Activated CD4-positive, alpha-beta T cell treated with anti-CD3 and anti-CD28 coated beads, Interleukin-2, amount 10 ng/mL, durations not matched to agents 7 days and 5 days (primary cell): Measurements from ENCODE around the gene ADAM15. TPM values are rescaled to one million over a fixed set of nuclear protein-coding genes. Genes with fewer than 3 reads are reported as not detected.

Experiments
- CTCF ChIA-PET: fragments of 350-600 bp; sonication (Branson Sonifier 250); formaldehyde crosslinking; loops from one replicate; lab custom pipeline; 2021; ENCODE audit warnings: antibody characterized with exemption; lab: Charles Lee
- POLR2A ChIA-PET: fragments of 350-600 bp; sonication (Branson Sonifier 250); formaldehyde crosslinking; loops from one replicate; lab custom pipeline; 2021; ENCODE audit warnings: antibody characterized with exemption; lab: Charles Lee
- DNase-seq: peaks from one replicate; pipeline ENCODE4 v3.0.0-alpha.2; 2020
- H3K27ac Mint-ChIP-seq: one replicate; pipeline ENCODE4 v1.8.0; 2021; ENCODE audit warnings: mild to moderate bottlenecking, moderate library complexity, mixed read lengths
- H3K27me3 Mint-ChIP-seq: one replicate; pipeline ENCODE4 v1.8.0; 2021; ENCODE audit warnings: mixed read lengths
- H3K36me3 Mint-ChIP-seq: one replicate; pipeline ENCODE4 v1.8.0; 2021; ENCODE audit warnings: low read depth, mixed read lengths
- H3K4me1 Mint-ChIP-seq: one replicate; pipeline ENCODE4 v1.8.0; 2021; ENCODE audit warnings: mixed read lengths
- H3K4me3 Mint-ChIP-seq: one replicate; pipeline ENCODE4 v1.8.0; 2021; ENCODE audit warnings: mild to moderate bottlenecking, moderate library complexity, mixed read lengths
- H3K9me3 Mint-ChIP-seq: one replicate; pipeline ENCODE4 v1.8.0; 2021; ENCODE audit warnings: mixed read lengths
- total RNA-seq, 2 experiments: library from RNA; stranded (reverse); gene quantifications; one replicate each; pipeline ENCODE4 v1.2.3, GENCODE V29; 2021

ADAM15 gene
- total RNA-seq, 2 experiments from 2014 or later, result 40.2 to 45.0 TPM

DNA sequence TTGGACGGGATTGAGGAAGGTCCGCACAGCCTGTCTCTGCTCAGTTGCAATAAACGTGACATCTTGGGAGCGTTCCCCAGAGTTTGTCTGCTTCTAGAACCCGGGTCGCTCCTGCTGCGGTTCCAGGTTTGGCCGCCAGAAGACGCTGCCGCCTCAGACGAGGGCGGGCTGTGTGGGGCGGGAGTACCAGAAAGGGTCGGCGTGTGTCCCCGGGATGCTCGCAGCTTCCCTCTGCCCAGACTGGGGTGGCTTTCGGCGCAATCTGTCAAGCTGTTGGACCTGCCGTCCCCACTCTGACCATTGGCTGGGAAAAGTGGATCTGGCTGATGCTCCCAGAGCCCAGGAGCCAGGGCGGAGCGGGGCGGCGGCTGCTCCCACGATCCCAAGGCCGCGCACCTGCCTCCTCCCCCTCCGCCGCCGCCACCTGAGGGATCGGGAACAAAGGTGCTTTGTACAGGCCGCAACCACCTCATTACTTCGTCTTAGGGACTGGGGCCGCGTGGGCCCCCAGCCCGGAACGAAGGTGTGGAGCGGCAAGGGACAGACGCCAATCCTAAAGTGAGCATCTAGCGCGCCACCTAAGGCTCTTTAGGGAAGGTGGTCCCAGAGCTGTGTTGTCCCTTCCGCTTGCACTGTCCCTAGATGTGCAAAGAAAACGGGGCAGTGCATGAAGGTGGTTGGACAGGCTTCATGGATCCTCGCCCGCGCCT, 11.7 kb downstream of the ADAM15 start:
- Mint-ChIP-seq H3K27ac (no peak overlapping the region), H3K4me3 (peak overlapping the region; percentile 91), H3K27me3 (no peaks in the 10 kb centered on the region), H3K36me3 (peaks cover 5% of the 10 kb centered on the region), H3K4me1 (peaks cover 36% of the 10 kb centered on the region), H3K9me3 (no peaks in the 10 kb centered on the region)
- CTCF ChIA-PET, result interaction anchor here (0.6 to 5.1 kb wide), 8 partner anchors 11 to 793 kb away, joined by 3 to 48 read pairs (median 4); partner anchors contain the start of gene ADAM15
- POLR2A ChIA-PET, result no interaction called here
- peak; percentile 84 for DNase-seq

- ChIA-PET POLR2A (no interaction called here), CTCF (interaction anchor here (1.0 to 5.1 kb wide), 9 partner anchors 11 to 109 kb away, joined by 3 to 48 read pairs (median 5); partner anchors contain the start of genes ADAM15 and KRTCAP2)
- Mint-ChIP-seq H3K27me3 (no peaks in the 10 kb centered on the region), H3K36me3 (peaks cover 5% of the 10 kb centered on the region), H3K27ac (peak within 1 kb of the TSS; percentile 68), H3K9me3 (no peaks in the 10 kb centered on the region), H3K4me1 (peaks cover 36% of the 10 kb centered on the region), H3K4me3 (peak within 1 kb of the TSS; percentile 91)
- DNase-seq, result peak; percentile 91
Observed at GRCh38 chr1:155063550-155064110, 12.5 kb downstream of the ADAM15 start, which contains the start of gene EFNA4. Gene EFNA4 (plus strand): TSS chr1:155063740. CDS start chr1:155063824, 84 bp downstream.

GRCh38 chr1:155064111-155064831, 13.2 kb downstream of the ADAM15 start:
- CTCF ChIA-PET, result interaction anchor here (1.2 to 2.8 kb wide), 7 partner anchors 10 to 108 kb away, joined by 3 to 11 read pairs (median 5); partner anchors contain the start of gene KRTCAP2
- peaks cover 36% of the 10 kb centered on the region for H3K4me1 Mint-ChIP-seq
- no peaks in the 10 kb centered on the region for H3K9me3 Mint-ChIP-seq
- peak overlapping the region; percentile 91 for H3K4me3 Mint-ChIP-seq
- DNase-seq, result no peak
- peaks cover 9% of the 10 kb centered on the region for H3K36me3 Mint-ChIP-seq
- H3K27me3 Mint-ChIP-seq, result no peaks in the 10 kb centered on the region
- POLR2A ChIA-PET, result interaction anchor here (0.6 kb wide), 1 partner anchor 396 kb away, joined by 3 read pairs; no protein-coding TSS in a partner anchor
- H3K27ac Mint-ChIP-seq, result peak overlapping the region; percentile 56

GRCh38 chr1:155064832-155065429, 13.8 kb downstream of the ADAM15 start:
- peaks cover 9% of the 10 kb centered on the region for H3K36me3 Mint-ChIP-seq

DNA sequence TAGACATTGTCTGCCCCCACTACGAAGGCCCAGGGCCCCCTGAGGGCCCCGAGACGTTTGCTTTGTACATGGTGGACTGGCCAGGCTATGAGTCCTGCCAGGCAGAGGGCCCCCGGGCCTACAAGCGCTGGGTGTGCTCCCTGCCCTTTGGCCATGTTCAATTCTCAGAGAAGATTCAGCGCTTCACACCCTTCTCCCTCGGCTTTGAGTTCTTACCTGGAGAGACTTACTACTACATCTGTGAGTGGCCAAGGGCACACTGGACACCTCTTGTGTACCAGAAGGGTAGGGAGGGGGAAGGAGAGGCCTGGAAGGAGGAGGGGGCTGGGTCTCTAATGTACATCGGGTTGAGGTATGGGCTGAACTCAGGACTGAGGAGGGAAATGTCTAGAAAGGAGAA, 15.7 kb downstream of the ADAM15 start:
- DNase-seq, result no peak
- POLR2A ChIA-PET, result no interaction called here
- Mint-ChIP-seq H3K36me3 (peaks cover 12% of the 10 kb centered on the region), H3K27ac (no peak overlapping the region), H3K9me3 (no peaks in the 10 kb centered on the region), H3K4me3 (no peak overlapping the region), H3K27me3 (peaks cover 3% of the 10 kb centered on the region), H3K4me1 (peaks cover 38% of the 10 kb centered on the region)
- CTCF ChIA-PET, result interaction anchor here (0.7 to 2.4 kb wide), 6 partner anchors 11 to 101 kb away, joined by 3 to 10 read pairs (median 5); partner anchors contain the start of gene EFNA3

More at GRCh38 chr1:155064832-155065429, 13.8 kb downstream of the ADAM15 start:
- Mint-ChIP-seq H3K27me3 (no peaks in the 10 kb centered on the region), H3K27ac (peak overlapping the region; percentile 14), H3K9me3 (no peaks in the 10 kb centered on the region), H3K4me1 (peaks cover 36% of the 10 kb centered on the region), H3K4me3 (peak overlapping the region; percentile 91)
- ChIA-PET CTCF (interaction anchor here (0.6 to 2.8 kb wide), 8 partner anchors 11 to 142 kb away, joined by 3 to 11 read pairs (median 4); partner anchors contain the start of gene KRTCAP2), POLR2A (interaction anchor here (0.6 kb wide), 1 partner anchor 397 kb away, joined by 3 read pairs; no protein-coding TSS in a partner anchor)
- DNase-seq, result no peak

GRCh38 chr1:155068599-155068998, 17.5 kb downstream of the ADAM15 start:
- CTCF ChIA-PET, result interaction anchor here (1.2 to 2.7 kb wide), 3 partner anchors 15 to 23 kb away, joined by 3 to 14 read pairs (median 3); no protein-coding TSS in a partner anchor
- H3K27me3 Mint-ChIP-seq, result peaks cover 6% of the 10 kb centered on the region
- H3K4me1 Mint-ChIP-seq, result peaks cover 43% of the 10 kb centered on the region
- no peak overlapping the region for H3K4me3 Mint-ChIP-seq
- H3K36me3 Mint-ChIP-seq, result peaks cover 12% of the 10 kb centered on the region
- POLR2A ChIA-PET, result no interaction called here
- H3K27ac Mint-ChIP-seq, result no peak overlapping the region
- no peaks in the 10 kb centered on the region for H3K9me3 Mint-ChIP-seq
- no peak for DNase-seq

GRCh38 chr1:155069551-155070157, 18.5 kb downstream of the ADAM15 start:
- peaks cover 47% of the 10 kb centered on the region for H3K4me1 Mint-ChIP-seq
- CTCF ChIA-PET, result interaction anchor here (1.4 to 2.7 kb wide), 4 partner anchors 9 to 103 kb away, joined by 4 to 14 read pairs (median 6); partner anchors contain the start of genes EFNA3 and KRTCAP2

DNA sequence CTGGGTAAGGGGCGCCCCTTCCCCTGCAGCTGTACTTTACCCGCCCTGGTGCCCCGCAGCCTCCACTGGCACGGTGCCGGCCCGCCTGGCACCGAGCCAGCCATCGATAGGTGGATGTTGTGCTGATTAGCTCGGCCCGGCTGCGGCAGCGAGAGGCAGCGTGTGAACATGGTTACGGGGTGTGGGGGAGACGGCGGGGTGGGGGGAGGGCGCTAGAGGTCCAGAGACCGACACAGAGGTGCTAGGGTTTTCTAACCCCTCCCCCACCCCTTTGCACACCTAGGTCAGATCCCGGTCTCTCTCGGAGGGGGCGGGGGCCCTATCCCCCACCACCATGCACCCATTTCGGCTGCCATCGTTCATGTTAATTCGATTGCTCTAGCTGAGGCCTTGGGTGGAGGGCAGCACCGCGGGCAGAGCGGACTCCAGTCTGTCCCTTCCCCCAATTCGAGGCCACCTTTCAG, 19.1 kb downstream of the ADAM15 start:
- Mint-ChIP-seq H3K27ac (no peak overlapping the region), H3K4me3 (no peak overlapping the region), H3K27me3 (peaks cover 6% of the 10 kb centered on the region), H3K36me3 (peaks cover 12% of the 10 kb centered on the region), H3K9me3 (no peaks in the 10 kb centered on the region), H3K4me1 (peaks cover 43% of the 10 kb centered on the region)
- no peak for DNase-seq
- ChIA-PET POLR2A (no interaction called here), CTCF (interaction anchor here (0.6 to 2.7 kb wide), 7 partner anchors 9 to 573 kb away, joined by 3 to 14 read pairs (median 4); partner anchors contain the start of genes EFNA3 and KRTCAP2)

More at GRCh38 chr1:155069551-155070157, 18.5 kb downstream of the ADAM15 start:
- no peaks in the 10 kb centered on the region for H3K9me3 Mint-ChIP-seq
- H3K27me3 Mint-ChIP-seq, result peaks cover 6% of the 10 kb centered on the region
- H3K27ac Mint-ChIP-seq, result no peak overlapping the region
- H3K4me3 Mint-ChIP-seq, result no peak overlapping the region
- DNase-seq, result no peak
- peaks cover 12% of the 10 kb centered on the region for H3K36me3 Mint-ChIP-seq
- POLR2A ChIA-PET, result no interaction called here

DNA sequence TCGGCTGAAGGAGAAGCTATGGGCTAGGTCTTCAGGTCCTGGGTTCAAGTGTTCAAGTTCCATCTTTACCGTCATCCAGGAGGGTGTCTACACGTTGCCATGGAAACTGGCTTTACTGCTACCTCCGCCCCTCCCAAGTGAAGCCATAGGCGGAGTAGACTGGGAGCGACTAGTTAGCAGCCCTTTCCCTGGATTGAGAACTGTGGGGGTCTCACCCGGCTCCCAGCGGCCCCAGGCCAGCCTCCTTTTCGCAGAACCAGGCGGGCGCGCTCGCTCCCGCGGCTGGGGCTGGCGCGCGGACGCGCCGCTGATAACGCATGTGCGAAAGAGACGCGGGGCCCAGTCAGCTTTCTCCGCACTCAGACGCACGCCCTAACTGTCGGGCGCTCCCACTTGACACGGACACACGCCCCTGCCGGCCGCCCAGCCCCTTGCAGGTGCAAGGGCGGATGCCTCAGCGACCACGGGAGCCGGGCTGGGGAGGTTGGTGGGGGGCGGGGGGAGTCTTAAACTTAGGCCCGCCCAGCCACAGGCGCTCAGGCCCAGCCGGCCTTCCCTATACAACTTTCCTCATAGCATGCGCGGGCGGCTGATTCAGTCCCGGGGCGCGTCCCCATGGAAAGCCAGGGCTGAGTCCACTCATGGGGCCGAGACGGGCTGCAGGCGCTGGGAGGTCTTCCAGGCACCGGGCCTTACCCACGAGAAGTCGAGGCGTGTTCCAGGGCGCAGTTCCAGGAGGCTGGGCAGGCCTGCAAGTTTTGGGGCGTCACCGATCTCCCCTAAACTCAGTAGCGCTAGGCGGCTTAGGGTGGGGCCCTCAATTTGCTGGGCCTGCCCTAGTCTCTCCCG, 19.8 kb downstream of the ADAM15 start:
- H3K4me3 Mint-ChIP-seq, result no peak overlapping the region
- ChIA-PET POLR2A (no interaction called here), CTCF (interaction anchor here (0.6 to 2.7 kb wide), 10 partner anchors 8 to 574 kb away, joined by 3 to 14 read pairs (median 4); partner anchors contain the start of genes EFNA3 and KRTCAP2)
- peaks cover 12% of the 10 kb centered on the region for H3K36me3 Mint-ChIP-seq
- H3K9me3 Mint-ChIP-seq, result no peaks in the 10 kb centered on the region
- DNase-seq, result peak; percentile 76
- H3K27me3 Mint-ChIP-seq, result peaks cover 6% of the 10 kb centered on the region
- H3K27ac Mint-ChIP-seq, result peak overlapping the region; percentile 54
- H3K4me1 Mint-ChIP-seq, result peaks cover 49% of the 10 kb centered on the region

DNA sequence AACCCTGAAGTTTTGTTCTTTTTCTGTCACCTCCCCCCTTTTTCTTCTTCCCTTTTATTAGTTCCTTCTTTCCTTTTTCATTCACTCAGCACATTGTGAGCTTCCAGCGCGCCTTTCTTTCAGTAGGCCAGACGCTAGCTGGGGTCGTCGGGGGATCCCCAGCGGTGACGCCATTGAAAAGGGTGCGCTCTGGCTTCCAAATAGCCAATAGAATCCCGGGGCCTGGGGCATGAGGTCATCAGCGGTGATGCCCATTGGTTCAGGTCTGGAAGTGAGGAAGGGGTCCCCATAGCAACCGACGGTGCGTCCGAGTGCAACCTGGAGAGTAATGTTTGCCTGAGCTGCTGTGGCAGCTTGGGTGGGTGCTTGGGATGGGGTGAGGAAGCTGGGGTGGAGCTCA, 20.6 kb downstream of the ADAM15 start:
- Mint-ChIP-seq H3K27me3 (peaks cover 6% of the 10 kb centered on the region), H3K36me3 (peaks cover 9% of the 10 kb centered on the region), H3K9me3 (no peaks in the 10 kb centered on the region), H3K4me1 (peaks cover 52% of the 10 kb centered on the region), H3K4me3 (no peak overlapping the region), H3K27ac (peak overlapping the region; percentile 1)
- CTCF ChIA-PET, result interaction anchor here (0.6 to 1.6 kb wide), 9 partner anchors 10 to 432 kb away, joined by 3 to 7 read pairs (median 3); partner anchors contain the start of genes ADAM15 and LENEP
- no peak for DNase-seq
- POLR2A ChIA-PET, result no interaction called here
